HEK293T (cell line): ENCODE measurements around the gene ZNF277.

Source experiments
- CTBP1 ChIP-seq: fragments of 450-650 bp; IDR thresholded peaks from 2 replicates; pipeline ENCODE4 v1.6.1; 2016; ENCODE audit warnings: borderline replicate concordance
- FOXA1 ChIP-seq: fragments of 450-650 bp; IDR thresholded peaks from 2 replicates; pipeline ENCODE4 v1.6.1; 2016; ENCODE audit warnings: mild to moderate bottlenecking
- ZNF384 ChIP-seq: fragments of 450-650 bp; IDR thresholded peaks from 2 replicates; pipeline ENCODE4 v1.6.1; 2016

DNA sequence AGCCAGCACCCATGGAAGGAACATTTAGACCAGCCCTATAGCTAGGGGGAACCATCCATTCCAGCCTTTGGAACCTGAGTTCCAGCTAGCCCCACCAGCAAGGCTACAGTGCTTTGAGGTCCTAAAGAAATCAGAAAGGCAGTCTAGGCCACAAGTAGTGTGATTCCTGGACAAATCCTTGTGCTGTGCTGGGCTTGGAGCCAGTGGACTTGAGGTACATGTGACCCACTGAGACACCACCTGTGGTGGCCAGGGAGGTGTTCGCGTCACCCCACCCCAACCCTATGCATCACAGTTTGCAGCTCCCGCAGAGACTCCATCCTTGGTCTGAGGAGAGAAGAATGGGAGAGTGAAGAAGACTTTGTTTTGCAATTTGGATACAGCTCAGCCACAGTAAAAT, 31.8 kb downstream of the ZNF277 start:
- no peak for TF ChIP-seq FOXA1
- no peak for TF ChIP-seq ZNF384
- TF ChIP-seq CTBP1, result no peak
